22Rv1 (cell line): ENCODE data around the gene TRIM9.

Experiments
- ZFX ChIP-seq: fragments of 450-650 bp; IDR thresholded peaks from 2 replicates; pipeline ENCODE4 v1.6.1; 2017; ENCODE audit warnings: antibody characterized with exemption, borderline replicate concordance
- TF ChIP-seq, protein P1 (sequence below): fragments of 450-650 bp; IDR thresholded peaks from 2 replicates; pipeline ENCODE4 v1.5.1; 2017; ENCODE audit warnings: mild to moderate bottlenecking

DNA sequence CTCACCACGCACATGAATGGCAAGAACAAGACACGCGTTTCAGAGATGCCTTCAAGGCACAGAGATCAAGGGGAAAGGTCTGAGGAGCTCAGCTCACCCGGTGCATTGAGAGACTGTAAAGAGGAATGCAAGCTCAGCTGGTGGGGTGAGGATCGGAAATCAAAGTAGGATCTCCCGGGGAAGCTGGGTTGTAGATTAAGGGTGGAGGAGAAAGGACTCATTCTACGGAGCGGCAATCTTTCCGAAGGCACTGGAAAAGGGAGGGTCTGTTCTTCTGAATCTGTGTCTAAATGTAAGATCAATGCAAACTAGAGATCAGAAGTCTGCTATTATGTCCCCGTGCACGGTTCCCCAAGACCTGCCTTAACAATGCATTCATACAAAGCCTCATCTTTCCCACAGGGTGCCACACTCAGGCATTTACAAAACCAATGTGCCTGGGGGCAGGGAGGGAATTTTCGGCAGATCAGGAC is 109.0 kb downstream of the TRIM9 start:
- TF ChIP-seq, protein P1, sequence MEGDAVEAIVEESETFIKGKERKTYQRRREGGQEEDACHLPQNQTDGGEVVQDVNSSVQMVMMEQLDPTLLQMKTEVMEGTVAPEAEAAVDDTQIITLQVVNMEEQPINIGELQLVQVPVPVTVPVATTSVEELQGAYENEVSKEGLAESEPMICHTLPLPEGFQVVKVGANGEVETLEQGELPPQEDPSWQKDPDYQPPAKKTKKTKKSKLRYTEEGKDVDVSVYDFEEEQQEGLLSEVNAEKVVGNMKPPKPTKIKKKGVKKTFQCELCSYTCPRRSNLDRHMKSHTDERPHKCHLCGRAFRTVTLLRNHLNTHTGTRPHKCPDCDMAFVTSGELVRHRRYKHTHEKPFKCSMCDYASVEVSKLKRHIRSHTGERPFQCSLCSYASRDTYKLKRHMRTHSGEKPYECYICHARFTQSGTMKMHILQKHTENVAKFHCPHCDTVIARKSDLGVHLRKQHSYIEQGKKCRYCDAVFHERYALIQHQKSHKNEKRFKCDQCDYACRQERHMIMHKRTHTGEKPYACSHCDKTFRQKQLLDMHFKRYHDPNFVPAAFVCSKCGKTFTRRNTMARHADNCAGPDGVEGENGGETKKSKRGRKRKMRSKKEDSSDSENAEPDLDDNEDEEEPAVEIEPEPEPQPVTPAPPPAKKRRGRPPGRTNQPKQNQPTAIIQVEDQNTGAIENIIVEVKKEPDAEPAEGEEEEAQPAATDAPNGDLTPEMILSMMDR = no peak
- no peak for TF ChIP-seq ZFX
